Upper lobe of left lung (tissue), 4 donors: ENCODE measurements around the gene ARID1B.

Experiments used
- CTCF ChIP-seq, 6 experiments: fragments of 450-650 bp in 4 of 6; fragments of 200-600 bp in 2 of 6; sonication (generic) in 2 of 6; IDR thresholded peaks; one replicate each; pipeline ENCODE4 v1.5.1; 2016 to 2019; ENCODE audit warnings: antibody characterized with exemption in 6 of 6
- POLR2A ChIP-seq, 4 donors: fragments of 450-650 bp; IDR thresholded peaks; one replicate each; pipeline ENCODE4 v1.5.1; 2016 to 2017; ENCODE audit warnings: antibody characterized with exemption in 4 of 4, mild to moderate bottlenecking in 2 of 4
- POLR2AphosphoS5 ChIP-seq, 2 donors: sonication (generic); formaldehyde crosslinking; IDR thresholded peaks; one replicate each; pipeline ENCODE4 v1.5.1; 2017; ENCODE audit warnings: antibody characterized with exemption in 2 of 2

DNA sequence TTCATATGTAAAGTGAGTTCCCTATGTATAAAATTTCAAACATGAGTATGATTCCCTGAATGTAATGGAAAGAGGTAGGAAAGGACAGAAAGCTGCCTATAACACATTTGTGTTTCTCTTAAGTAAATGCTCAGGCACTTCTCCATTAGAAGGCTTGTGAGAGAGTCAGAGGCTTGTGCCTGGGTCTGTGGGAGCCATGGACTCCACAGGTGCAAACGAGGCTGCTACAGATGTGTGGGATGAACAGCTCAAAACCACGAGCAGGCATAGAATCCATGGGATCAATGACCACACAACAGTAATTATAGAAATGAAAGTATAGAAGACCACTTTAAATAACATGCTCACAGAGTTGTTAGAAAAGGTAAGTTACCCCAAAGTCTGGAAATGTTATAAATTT, 134.4 kb downstream of the ARID1B start:
- no peak for TF ChIP-seq CTCF (IDR thresholded peaks at IDR 0.05)
- no peak for TF ChIP-seq POLR2A (IDR thresholded peaks at IDR 0.05)
- no peak for TF ChIP-seq POLR2AphosphoS5 (IDR thresholded peaks at IDR 0.05)
